Measurements from ENCODE around the gene IL1RL1. TPM values are rescaled to one million over a fixed set of nuclear protein-coding genes. Genes with fewer than 3 reads are reported as not detected.

The IL1RL1 gene
- total RNA-seq, 1 experiment from 2014 or later = not detected

GRCh38 chr2:102335871-102336366 is 24.6 kb downstream of the IL1RL1 start:
- no peak for DNase-seq (ENCODE audit: low spot score)

GRCh38 chr2:102336502-102336945 is 25.2 kb downstream of the IL1RL1 start:
- no peak for DNase-seq (ENCODE audit: low spot score)

- no peak for DNase-seq (ENCODE audit: low spot score)
Observed at GRCh38 chr2:102337012-102337411, 25.6 kb downstream of the IL1RL1 start.

GRCh38 chr2:102337481-102338386 is 26.4 kb downstream of the IL1RL1 start:
- DNase-seq (ENCODE audit: low spot score) = no peak

GRCh38 chr2:102340778-102341177 is 29.4 kb downstream of the IL1RL1 start:
- no peak for DNase-seq (ENCODE audit: low spot score)

GRCh38 chr2:102342888-102343287 is 31.5 kb downstream of the IL1RL1 start:
- DNase-seq (ENCODE audit: low spot score) = no peak

- no peak for DNase-seq (ENCODE audit: low spot score)
Observed at GRCh38 chr2:102344397-102344796, 33.0 kb downstream of the IL1RL1 start.

- DNase-seq (ENCODE audit: low spot score) = no peak
Observed at GRCh38 chr2:102345329-102345920, 34.1 kb downstream of the IL1RL1 start.

- no peak for DNase-seq (ENCODE audit: low spot score)
Observed at GRCh38 chr2:102346381-102347130, 35.2 kb downstream of the IL1RL1 start.

GRCh38 chr2:102350137-102350793 is 38.9 kb downstream of the IL1RL1 start:
- no peak for DNase-seq (ENCODE audit: low spot score)

GRCh38 chr2:102355526-102356380 is 44.4 kb downstream of the IL1RL1 start, which contains the start of gene IL18R1:
IL18R1 (plus strand) TSS chr2:102355796; CDS start chr2:102362661, 6,865 bp downstream.
- peak; percentile 67 for DNase-seq (ENCODE audit: low spot score)

- DNase-seq (ENCODE audit: low spot score) = no peak
Observed at GRCh38 chr2:102356381-102356712, 45.0 kb downstream of the IL1RL1 start.

- no peak for DNase-seq (ENCODE audit: low spot score)
Observed at GRCh38 chr2:102356741-102357140, 45.4 kb downstream of the IL1RL1 start.

GRCh38 chr2:102357937-102358336 is 46.6 kb downstream of the IL1RL1 start:
- no peak for DNase-seq (ENCODE audit: low spot score)

GRCh38 chr2:102358496-102358895 is 47.1 kb downstream of the IL1RL1 start:
- DNase-seq (ENCODE audit: low spot score) = no peak

- no peak for DNase-seq (ENCODE audit: low spot score)
Observed at GRCh38 chr2:102359527-102359926, 48.2 kb downstream of the IL1RL1 start.

GRCh38 chr2:102361632-102362241 is 50.4 kb downstream of the IL1RL1 start:
- DNase-seq (ENCODE audit: low spot score) = no peak

- no peak for DNase-seq (ENCODE audit: low spot score)
Observed at GRCh38 chr2:102365763-102366162, 54.4 kb downstream of the IL1RL1 start.

- DNase-seq (ENCODE audit: low spot score) = no peak
Observed at GRCh38 chr2:102366406-102367112, 55.2 kb downstream of the IL1RL1 start.
